ENCODE measurements around the gene INIP. TPM values are rescaled to one million over a fixed set of nuclear protein-coding genes. Genes with fewer than 3 reads are reported as not detected.

Gene INIP
- total and polyA plus RNA-seq, 2 of the 13 experiments (the other 11 are each of a cell fraction or from before 2014, with no cell fraction given): 13.6 to 28.6 TPM

- TF ChIP-seq RAD51 (IDR thresholded peaks at IDR 0.05; ENCODE audit: borderline replicate concordance) (no peak), ETV5 (CRISPR knock-in tag; IDR thresholded peaks at IDR 0.05; ENCODE audit: borderline replicate concordance) (peak; percentile 94), AKAP8 (CRISPR knock-in tag; IDR thresholded peaks at IDR 0.05) (no peak), ZBTB25 (CRISPR knock-in tag; IDR thresholded peaks at IDR 0.05) (peak; percentile 60), THYN1 (CRISPR knock-in tag; IDR thresholded peaks at IDR 0.05; ENCODE audit: borderline replicate concordance, low read depth) (no peak), ZNF574 (CRISPR knock-in tag; IDR thresholded peaks at IDR 0.05) (peak; percentile 81), KLF6 (CRISPR knock-in tag; IDR thresholded peaks at IDR 0.05) (0 out of 2 replicates have a peak, but pooled peaks have one; percentile 42), MTA3 (CRISPR knock-in tag; IDR thresholded peaks at IDR 0.05) (no peak), ZNF142 (CRISPR knock-in tag; IDR thresholded peaks at IDR 0.05) (no peak), ZUFSP (CRISPR knock-in tag; IDR thresholded peaks at IDR 0.05; ENCODE audit: borderline replicate concordance) (no peak)
Measured at GRCh38 chr9:112750016-112750763, 32.3 kb upstream of the INIP start, which contains the start of gene SNX30 (continued).
